ENCODE data around the gene HACD2. TPM values are rescaled to one million over a fixed set of nuclear protein-coding genes. Genes with fewer than 3 reads are reported as not detected.

The HACD2 gene
- polyA plus RNA-seq, 1 donor (not counting 4 experiments of a cell fraction or from before 2014, with no cell fraction given) = 124 TPM

DNA sequence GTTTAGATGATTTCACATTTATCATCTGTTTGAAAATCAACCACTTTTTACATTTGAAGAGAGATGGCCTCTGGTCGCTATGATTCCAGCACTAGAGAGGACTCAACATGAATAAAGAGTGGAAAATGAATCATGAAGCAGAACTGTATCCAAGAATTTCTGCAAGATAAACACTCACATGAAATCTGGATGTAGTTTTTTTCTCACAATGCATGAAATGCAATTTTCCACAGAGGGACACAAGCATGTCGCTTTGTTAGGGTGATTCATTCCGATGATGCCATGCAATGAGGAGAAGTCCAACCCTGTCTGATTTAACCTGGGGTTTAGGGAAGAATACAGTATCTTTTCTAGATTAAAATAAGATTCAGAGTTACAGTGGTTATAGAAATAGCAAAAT, 85.5 kb downstream of the HACD2 start:
- TF ChIP-seq EZH2 (IDR thresholded peaks at IDR 0.05; ENCODE audit: low read length) = no peak
- TF ChIP-seq, protein P1, sequence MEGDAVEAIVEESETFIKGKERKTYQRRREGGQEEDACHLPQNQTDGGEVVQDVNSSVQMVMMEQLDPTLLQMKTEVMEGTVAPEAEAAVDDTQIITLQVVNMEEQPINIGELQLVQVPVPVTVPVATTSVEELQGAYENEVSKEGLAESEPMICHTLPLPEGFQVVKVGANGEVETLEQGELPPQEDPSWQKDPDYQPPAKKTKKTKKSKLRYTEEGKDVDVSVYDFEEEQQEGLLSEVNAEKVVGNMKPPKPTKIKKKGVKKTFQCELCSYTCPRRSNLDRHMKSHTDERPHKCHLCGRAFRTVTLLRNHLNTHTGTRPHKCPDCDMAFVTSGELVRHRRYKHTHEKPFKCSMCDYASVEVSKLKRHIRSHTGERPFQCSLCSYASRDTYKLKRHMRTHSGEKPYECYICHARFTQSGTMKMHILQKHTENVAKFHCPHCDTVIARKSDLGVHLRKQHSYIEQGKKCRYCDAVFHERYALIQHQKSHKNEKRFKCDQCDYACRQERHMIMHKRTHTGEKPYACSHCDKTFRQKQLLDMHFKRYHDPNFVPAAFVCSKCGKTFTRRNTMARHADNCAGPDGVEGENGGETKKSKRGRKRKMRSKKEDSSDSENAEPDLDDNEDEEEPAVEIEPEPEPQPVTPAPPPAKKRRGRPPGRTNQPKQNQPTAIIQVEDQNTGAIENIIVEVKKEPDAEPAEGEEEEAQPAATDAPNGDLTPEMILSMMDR (optimal IDR thresholded peaks at IDR 0.05 in 1 of 3, IDR thresholded peaks at IDR 0.05 in 1 of 3, conservative IDR thresholded peaks at IDR 0.05 in 1 of 3; ENCODE audit: extremely low read depth in 1 of 3, insufficient read depth in 2 of 3, low read length in 3 of 3) = no peak
- Histone ChIP-seq H3K9ac (ENCODE audit: control insufficient read depth, extremely low read depth, insufficient read depth, low read length) (no peak overlapping the region), H3K27me3 (ENCODE audit: control insufficient read depth, extremely low read depth, insufficient read depth, low read length) (no peaks in the 10 kb centered on the region), H3K4me1 (ENCODE audit: control insufficient read depth, extremely low read depth, insufficient read depth, low read length) (no peaks in the 10 kb centered on the region), H2AFZ (ENCODE audit: control insufficient read depth, low read length) (no peak overlapping the region), H3K9me1 (ENCODE audit: control insufficient read depth, extremely low read depth, insufficient read depth, low read length) (no peaks in the 10 kb centered on the region), H3K27ac (ENCODE audit: control insufficient read depth, insufficient read depth, low read length) (no peak overlapping the region), H3K4me2 (ENCODE audit: control insufficient read depth, extremely low read depth, insufficient read depth, low read depth, low read length) (no peak overlapping the region), H4K20me1 (ENCODE audit: control insufficient read depth, extremely low read depth, insufficient read depth, low read length) (no peaks in the 10 kb centered on the region), H3K4me3 (ENCODE audit: control insufficient read depth in 2 of 3, extremely low read depth in 1 of 3, insufficient read depth in 2 of 3, low read depth in 1 of 3, low read length in 3 of 3) (no peak overlapping the region), H3K36me3 (ENCODE audit: control insufficient read depth in 2 of 2, extremely low read depth in 1 of 2, insufficient read depth in 2 of 2, low read length in 2 of 2) (peaks cover 29 to 37% of the 10 kb centered on the region in 2 experiments), H3K79me2 (ENCODE audit: control insufficient read depth, insufficient read depth, low read length) (no peaks in the 10 kb centered on the region), H3K9me3 (ENCODE audit: control insufficient read depth, low read depth, low read length) (no peaks in the 10 kb centered on the region)
- FAIRE-seq = no peak
- dilution Hi-C loops (cut with MboI; ENCODE audit: extremely low pct_ligation_motif_present, low sequenced_read_pairs) = no loop called here
- DNase-seq (ENCODE audit: low read depth, low spot score) = no peak

DNA sequence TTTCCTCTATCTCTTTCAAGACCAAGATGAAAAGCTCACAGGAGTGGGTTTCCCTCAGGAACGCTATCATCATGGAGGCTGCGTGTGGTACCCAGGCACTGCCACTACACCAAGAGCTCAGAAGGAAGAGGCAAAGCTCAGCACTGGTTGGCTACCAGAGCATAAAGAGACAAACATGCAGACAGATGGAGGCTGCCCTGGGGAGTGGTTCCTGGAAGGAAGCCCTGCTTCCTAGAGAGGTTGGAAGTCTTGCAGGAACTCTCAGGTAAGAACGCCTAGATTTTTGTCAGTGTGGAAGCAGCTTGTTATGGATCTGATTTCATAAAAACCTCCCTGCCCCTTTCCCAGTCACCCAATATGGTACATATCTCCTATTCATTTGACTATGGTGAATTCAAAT, 86.1 kb downstream of the HACD2 start:
- dilution Hi-C loops (cut with MboI; ENCODE audit: extremely low pct_ligation_motif_present, low sequenced_read_pairs) = no loop called here
- no peak for DNase-seq (ENCODE audit: low read depth, low spot score)
- Histone ChIP-seq H4K20me1 (ENCODE audit: control insufficient read depth, extremely low read depth, insufficient read depth, low read length) (no peaks in the 10 kb centered on the region), H3K9me1 (ENCODE audit: control insufficient read depth, extremely low read depth, insufficient read depth, low read length) (no peaks in the 10 kb centered on the region), H3K27me3 (ENCODE audit: control insufficient read depth, extremely low read depth, insufficient read depth, low read length) (no peaks in the 10 kb centered on the region), H3K27ac (ENCODE audit: control insufficient read depth, insufficient read depth, low read length) (no peak overlapping the region), H3K36me3 (ENCODE audit: control insufficient read depth in 2 of 2, extremely low read depth in 1 of 2, insufficient read depth in 2 of 2, low read length in 2 of 2) (peaks cover 31 to 41% of the 10 kb centered on the region in 2 experiments), H3K4me3 (ENCODE audit: control insufficient read depth in 2 of 3, extremely low read depth in 1 of 3, insufficient read depth in 2 of 3, low read depth in 1 of 3, low read length in 3 of 3) (no peak overlapping the region), H3K9ac (ENCODE audit: control insufficient read depth, extremely low read depth, insufficient read depth, low read length) (no peak overlapping the region), H3K4me1 (ENCODE audit: control insufficient read depth, extremely low read depth, insufficient read depth, low read length) (no peaks in the 10 kb centered on the region), H3K79me2 (ENCODE audit: control insufficient read depth, insufficient read depth, low read length) (no peaks in the 10 kb centered on the region), H2AFZ (ENCODE audit: control insufficient read depth, low read length) (no peak overlapping the region), H3K9me3 (ENCODE audit: control insufficient read depth, low read depth, low read length) (no peaks in the 10 kb centered on the region), H3K4me2 (ENCODE audit: control insufficient read depth, extremely low read depth, insufficient read depth, low read depth, low read length) (no peak overlapping the region)
- FAIRE-seq = no peak
- TF ChIP-seq, protein P1 (optimal IDR thresholded peaks at IDR 0.05 in 1 of 3, IDR thresholded peaks at IDR 0.05 in 1 of 3, conservative IDR thresholded peaks at IDR 0.05 in 1 of 3; ENCODE audit: extremely low read depth in 1 of 3, insufficient read depth in 2 of 3, low read length in 3 of 3) = no peak
- TF ChIP-seq EZH2 (IDR thresholded peaks at IDR 0.05; ENCODE audit: low read length) = no peak

All from keratinocyte (primary cell).